ENCODE data around the gene NAA25. TPM values are rescaled to one million over a fixed set of nuclear protein-coding genes. Genes with fewer than 3 reads are reported as not detected.

Gene NAA25
- total RNA-seq, 1 donor from 2014 or later = 32.8 TPM

GRCh38 chr12:112032292-112032691 is 76.3 kb downstream of the NAA25 start:
- no peak for TF ChIP-seq CTCF (IDR thresholded peaks at IDR 0.05; ENCODE audit: insufficient read depth, low read depth, low read length)
- no peak for TF ChIP-seq EZH2 (IDR thresholded peaks at IDR 0.05; ENCODE audit: insufficient read depth, low read length)
- no peaks in the 10 kb centered on the region for H3K9me3 Mint-ChIP-seq (ENCODE audit: unreplicated experiment)
- no peak overlapping the region for H3K4me3 ChIP-seq (ENCODE audit: insufficient read depth, low read depth, low read length)
- H4K20me1 ChIP-seq (ENCODE audit: insufficient read depth, low read length) = no peaks in the 10 kb centered on the region
- H3K9me3 ChIP-seq (ENCODE audit: insufficient read depth, low read depth, low read length) = no peaks in the 10 kb centered on the region
- H3K36me3 ChIP-seq (ENCODE audit: insufficient read depth, low read length) = peaks cover 49% of the 10 kb centered on the region
- H3K4me1 ChIP-seq (ENCODE audit: insufficient read depth, low read length) = no peaks in the 10 kb centered on the region
- DNase-seq (ENCODE audit: low read depth) = no peak
- no peak overlapping the region for H3K27ac Mint-ChIP-seq (ENCODE audit: unreplicated experiment)
- no peak for FAIRE-seq
- H3K27me3 ChIP-seq (ENCODE audit: insufficient read depth, low read length) = no peaks in the 10 kb centered on the region
- H3K4me1 Mint-ChIP-seq (ENCODE audit: low read depth, unreplicated experiment) = peaks cover 2% of the 10 kb centered on the region
- no peak overlapping the region for H3K4me2 ChIP-seq (ENCODE audit: low read length)
- H3K36me3 Mint-ChIP-seq (ENCODE audit: low read depth, unreplicated experiment) = peaks cover 12% of the 10 kb centered on the region
- no peak overlapping the region for H3K27ac ChIP-seq (ENCODE audit: low read depth, low read length)
- no peak overlapping the region for H3K9ac ChIP-seq (ENCODE audit: low read length)
- H3K27me3 Mint-ChIP-seq (ENCODE audit: low read depth, unreplicated experiment) = no peaks in the 10 kb centered on the region
- H3K79me2 ChIP-seq (ENCODE audit: insufficient read depth, low read length) = peaks cover 4% of the 10 kb centered on the region
- H2AFZ ChIP-seq (ENCODE audit: low read depth, low read length) = no peak overlapping the region
- H3K4me3 Mint-ChIP-seq (ENCODE audit: unreplicated experiment) = no peak overlapping the region

- Mint-ChIP-seq H3K4me3 (ENCODE audit: unreplicated experiment) (no peak overlapping the region), H3K27me3 (ENCODE audit: low read depth, unreplicated experiment) (no peaks in the 10 kb centered on the region), H3K9me3 (ENCODE audit: unreplicated experiment) (no peaks in the 10 kb centered on the region), H3K4me1 (ENCODE audit: low read depth, unreplicated experiment) (peaks cover 2% of the 10 kb centered on the region), H3K36me3 (ENCODE audit: low read depth, unreplicated experiment) (peaks cover 11% of the 10 kb centered on the region), H3K27ac (ENCODE audit: unreplicated experiment) (no peak overlapping the region)
- Histone ChIP-seq H3K4me3 (ENCODE audit: insufficient read depth, low read depth, low read length) (no peak overlapping the region), H3K9me3 (ENCODE audit: insufficient read depth, low read depth, low read length) (no peaks in the 10 kb centered on the region), H3K36me3 (ENCODE audit: insufficient read depth, low read length) (peaks cover 45% of the 10 kb centered on the region), H3K27me3 (ENCODE audit: insufficient read depth, low read length) (no peaks in the 10 kb centered on the region), H4K20me1 (ENCODE audit: insufficient read depth, low read length) (no peaks in the 10 kb centered on the region), H3K79me2 (ENCODE audit: insufficient read depth, low read length) (peaks cover 4% of the 10 kb centered on the region), H3K4me2 (ENCODE audit: low read length) (no peak overlapping the region), H3K9ac (ENCODE audit: low read length) (no peak overlapping the region), H3K4me1 (ENCODE audit: insufficient read depth, low read length) (no peaks in the 10 kb centered on the region), H3K27ac (ENCODE audit: low read depth, low read length) (no peak overlapping the region), H2AFZ (ENCODE audit: low read depth, low read length) (no peak overlapping the region)
- DNase-seq (ENCODE audit: low read depth) = no peak
- FAIRE-seq = peak; percentile 49
- no peak for TF ChIP-seq CTCF (IDR thresholded peaks at IDR 0.05; ENCODE audit: insufficient read depth, low read depth, low read length)
- TF ChIP-seq EZH2 (IDR thresholded peaks at IDR 0.05; ENCODE audit: insufficient read depth, low read length) = no peak
These were observed 77.1 kb downstream of the NAA25 start for GRCh38 chr12:112031472-112031871.

DNA sequence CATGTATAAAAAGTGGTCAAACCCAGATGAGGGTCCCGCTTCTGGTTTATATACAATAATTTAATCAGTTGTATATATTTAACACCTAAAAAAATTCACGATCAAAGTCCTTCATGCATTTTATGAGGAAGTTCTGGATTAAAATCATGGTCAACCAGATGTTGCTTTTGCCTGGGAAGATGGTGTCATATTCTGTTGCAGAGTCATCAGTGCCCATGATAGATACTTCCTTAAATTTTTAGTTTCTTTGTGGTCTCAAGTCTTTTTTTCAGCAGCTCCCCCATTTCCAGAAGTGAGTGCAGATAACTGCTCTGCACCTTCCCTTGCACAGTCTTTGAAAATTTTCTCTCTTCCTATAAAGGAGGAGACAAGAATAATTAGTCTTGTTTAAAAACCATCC is 79.3 kb downstream of the NAA25 start:
- Histone ChIP-seq H3K27ac (ENCODE audit: low read depth, low read length) (no peak overlapping the region), H2AFZ (ENCODE audit: low read depth, low read length) (no peak overlapping the region), H3K4me1 (ENCODE audit: insufficient read depth, low read length) (no peaks in the 10 kb centered on the region), H4K20me1 (ENCODE audit: insufficient read depth, low read length) (no peaks in the 10 kb centered on the region), H3K4me2 (ENCODE audit: low read length) (no peak overlapping the region), H3K4me3 (ENCODE audit: insufficient read depth, low read depth, low read length) (no peak overlapping the region), H3K9me3 (ENCODE audit: insufficient read depth, low read depth, low read length) (no peaks in the 10 kb centered on the region), H3K9ac (ENCODE audit: low read length) (no peak overlapping the region), H3K27me3 (ENCODE audit: insufficient read depth, low read length) (no peaks in the 10 kb centered on the region), H3K36me3 (ENCODE audit: insufficient read depth, low read length) (peaks cover 41% of the 10 kb centered on the region), H3K79me2 (ENCODE audit: insufficient read depth, low read length) (peaks cover 8% of the 10 kb centered on the region)
- no peak overlapping the region for H3K4me3 Mint-ChIP-seq (ENCODE audit: unreplicated experiment)
- no peak for FAIRE-seq
- no peaks in the 10 kb centered on the region for H3K9me3 Mint-ChIP-seq (ENCODE audit: unreplicated experiment)
- no peak overlapping the region for H3K27ac Mint-ChIP-seq (ENCODE audit: unreplicated experiment)
- peaks cover 10% of the 10 kb centered on the region for H3K36me3 Mint-ChIP-seq (ENCODE audit: low read depth, unreplicated experiment)
- no peak for DNase-seq (ENCODE audit: low read depth)
- peaks cover 7% of the 10 kb centered on the region for H3K4me1 Mint-ChIP-seq (ENCODE audit: low read depth, unreplicated experiment)
- no peak for TF ChIP-seq EZH2 (IDR thresholded peaks at IDR 0.05; ENCODE audit: insufficient read depth, low read length)
- TF ChIP-seq CTCF (IDR thresholded peaks at IDR 0.05; ENCODE audit: insufficient read depth, low read depth, low read length) = no peak
- H3K27me3 Mint-ChIP-seq (ENCODE audit: low read depth, unreplicated experiment) = no peaks in the 10 kb centered on the region
